GM21528 (cell line): Measurements from ENCODE around the gene MAN1C1.

ENCODE experiments used
- ATAC-seq: cut with Tn5 transposase; IDR thresholded peaks from one replicate; pipeline ENCODE4 v1.9.1; 2021; ENCODE audit warnings: mild to moderate bottlenecking, moderate library complexity; ENCODE audit not compliant: unreplicated experiment, low FRiP score

The MAN1C1 gene

DNA sequence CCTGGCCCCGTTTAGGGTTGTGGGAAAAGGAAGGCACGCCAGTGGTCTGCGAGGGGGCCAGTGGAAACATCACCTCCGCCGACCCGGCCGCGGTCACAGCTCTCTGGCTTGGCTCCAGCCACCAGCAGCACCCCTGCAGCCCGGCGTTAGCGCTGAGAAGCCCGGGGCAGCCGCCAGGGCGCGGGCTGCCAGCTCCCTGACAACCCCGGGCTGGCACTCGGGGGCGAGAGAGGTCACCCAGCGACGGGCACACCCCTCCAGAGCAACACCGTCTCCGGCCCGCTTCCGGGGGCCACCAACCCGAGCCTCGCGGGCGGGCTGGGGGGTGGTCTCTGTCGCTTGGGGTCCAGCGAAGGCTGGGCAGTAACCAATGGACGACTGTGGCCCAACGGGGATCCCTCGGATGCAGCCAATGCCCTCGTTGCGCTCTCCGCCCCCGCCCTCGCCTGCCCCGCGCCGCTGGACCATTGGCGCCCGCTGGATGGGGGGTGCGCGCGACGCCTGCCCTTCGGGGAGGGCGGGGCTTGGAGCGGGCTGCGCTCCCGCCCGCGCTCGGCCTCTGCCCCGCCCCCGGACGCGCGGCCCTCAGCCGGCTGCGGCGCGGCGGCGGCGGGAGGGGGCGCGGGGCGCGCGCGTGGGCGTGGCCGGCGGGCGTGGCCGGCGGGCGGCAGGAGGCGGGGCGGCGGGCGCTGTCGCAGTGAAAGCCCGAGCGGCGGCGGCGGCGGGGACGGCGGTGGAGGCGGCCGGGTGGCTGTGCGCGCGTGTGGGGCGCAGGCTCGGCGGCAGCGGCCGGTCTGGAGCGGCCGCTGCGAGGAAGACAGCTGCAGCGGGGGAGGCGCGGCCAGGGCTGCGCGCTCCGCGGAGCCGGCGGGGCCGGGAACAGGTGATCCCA, at the start of gene MAN1C1:
Gene MAN1C1, plus strand, starts transcription at position 697 of the 892 bp plus-strand sequence. CDS start 1,007 bp downstream, outside the sequence.
- peak; percentile 74 for ATAC-seq

DNA sequence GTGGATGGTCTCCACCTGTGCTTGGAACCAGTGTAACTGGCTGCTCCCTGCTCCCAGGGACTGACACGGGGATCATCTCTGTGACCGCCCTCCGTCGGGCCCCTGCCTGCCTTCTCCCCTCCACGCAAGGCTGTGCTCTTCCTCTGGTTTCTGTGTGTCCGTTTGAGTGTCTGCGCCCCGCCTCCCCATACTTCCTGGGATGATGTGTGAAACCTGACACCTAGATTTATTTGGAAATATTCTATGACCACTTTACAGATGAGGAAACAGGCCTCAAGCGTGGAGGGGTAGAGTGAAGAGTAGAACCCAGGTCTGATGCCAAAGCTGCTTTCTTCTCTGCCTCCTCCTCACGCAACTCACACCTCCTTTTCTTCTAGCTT, 48.9 kb upstream of the MAN1C1 start:
- ATAC-seq = no peak

DNA sequence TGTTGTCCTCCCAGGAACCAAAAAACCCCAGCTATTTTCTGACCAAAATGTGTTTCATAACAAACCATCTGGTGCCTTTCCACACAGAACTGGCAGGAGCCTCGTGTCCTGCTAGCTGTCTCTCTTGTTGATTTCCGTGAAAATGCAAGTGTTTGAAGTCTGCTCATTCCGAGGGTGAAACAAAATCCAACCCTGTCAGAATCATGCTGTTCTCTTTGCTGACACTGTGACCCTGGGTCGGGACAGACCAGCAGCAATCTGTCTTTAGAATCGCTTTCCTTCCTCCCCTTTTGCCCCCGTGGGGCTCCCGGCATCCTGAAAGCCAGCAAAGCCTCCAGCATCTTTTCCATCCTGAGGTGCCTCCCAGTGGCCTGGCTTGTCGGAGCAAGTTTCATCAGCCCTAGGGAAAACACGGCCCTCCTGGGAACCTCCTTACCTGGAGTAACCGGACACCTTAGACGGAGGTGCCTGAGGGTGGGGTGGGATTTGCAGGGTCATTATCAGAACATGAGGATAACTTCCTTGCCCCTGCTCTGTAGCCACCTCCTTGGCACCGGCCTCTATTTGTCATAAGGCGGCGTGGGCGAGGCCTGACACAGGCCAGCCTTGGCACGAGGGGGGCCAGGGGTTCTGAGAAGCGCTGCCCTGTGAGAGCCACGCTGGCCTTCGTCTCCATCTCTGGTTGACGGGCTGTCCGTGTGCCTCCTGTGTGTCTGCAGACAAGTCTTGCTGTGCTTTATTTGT, 48.3 kb upstream of the MAN1C1 start:
- ATAC-seq = no peak

DNA sequence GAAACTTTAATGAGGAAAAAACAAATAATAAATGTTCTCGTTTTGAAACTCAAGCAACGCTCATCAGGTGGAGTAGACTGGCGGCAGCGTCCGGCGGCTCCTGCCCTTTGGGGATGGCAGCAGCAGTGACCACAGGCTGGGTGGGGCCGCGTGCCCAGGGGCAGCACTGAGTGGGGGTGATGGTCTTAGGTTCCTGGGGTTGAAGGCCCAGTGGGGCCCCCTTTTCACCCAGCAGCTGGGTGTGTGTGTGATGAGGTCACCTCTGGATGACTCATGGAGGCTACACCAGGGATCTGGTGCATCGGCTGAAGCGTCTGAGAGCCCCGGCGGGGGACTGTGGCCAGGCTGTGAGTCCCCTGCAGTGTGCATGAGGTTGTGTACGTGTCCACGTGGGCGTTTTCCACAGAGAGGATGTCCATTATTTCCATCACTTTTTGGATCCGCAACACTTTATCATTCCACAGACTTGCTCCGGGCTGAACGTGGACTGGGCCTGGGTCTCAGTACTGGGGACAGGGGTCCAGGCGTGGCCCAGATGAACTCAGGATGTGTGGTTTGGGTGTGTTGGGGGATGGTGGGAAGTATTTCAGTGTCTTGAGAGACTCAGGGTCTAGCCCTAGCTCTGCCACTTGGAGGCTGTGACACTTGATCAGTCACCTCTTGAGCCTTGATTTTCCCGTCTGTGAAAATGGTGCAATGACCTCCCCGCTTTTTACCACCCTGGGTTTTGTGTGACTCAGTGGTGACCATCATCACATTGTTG, 47.6 kb upstream of the MAN1C1 start:
- ATAC-seq = no peak

DNA sequence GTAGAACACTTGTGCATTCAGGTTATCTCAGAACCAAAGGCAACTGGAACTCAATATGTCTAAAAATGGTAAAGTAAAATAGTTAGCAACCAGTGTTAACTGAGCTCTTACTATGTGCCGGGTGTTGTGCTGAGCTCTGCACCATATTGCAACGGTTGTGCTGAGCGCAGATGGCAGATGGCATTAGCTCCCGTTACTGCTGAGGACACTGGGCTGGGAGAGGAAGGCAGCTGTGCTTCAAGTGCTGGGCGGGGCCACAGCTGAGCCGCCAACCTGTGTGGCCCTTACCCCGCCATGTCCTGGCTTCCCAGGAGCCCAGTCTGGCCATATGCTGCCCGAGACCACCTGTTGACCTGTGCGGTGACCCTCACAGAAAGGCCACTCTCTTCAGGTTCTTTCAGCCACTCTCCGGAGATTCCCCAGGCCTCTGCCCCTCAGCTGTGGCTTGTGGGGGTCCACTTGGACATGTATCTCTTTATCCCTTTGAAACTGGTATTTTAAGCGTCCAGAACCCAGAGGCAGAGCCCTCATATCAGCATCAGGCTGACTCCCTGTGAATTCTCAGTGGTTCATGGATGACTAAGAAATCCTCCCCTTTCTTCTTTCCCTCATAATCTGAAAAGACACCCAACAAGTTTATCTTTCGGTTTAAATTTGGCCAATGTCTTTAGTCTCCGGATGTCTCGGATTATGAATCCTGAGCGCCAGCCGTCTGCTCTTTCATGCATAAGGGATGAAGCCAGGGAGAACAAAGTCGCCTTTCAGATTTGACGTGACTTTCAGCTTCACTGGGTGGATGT, 46.8 kb upstream of the MAN1C1 start:
- no peak for ATAC-seq

DNA sequence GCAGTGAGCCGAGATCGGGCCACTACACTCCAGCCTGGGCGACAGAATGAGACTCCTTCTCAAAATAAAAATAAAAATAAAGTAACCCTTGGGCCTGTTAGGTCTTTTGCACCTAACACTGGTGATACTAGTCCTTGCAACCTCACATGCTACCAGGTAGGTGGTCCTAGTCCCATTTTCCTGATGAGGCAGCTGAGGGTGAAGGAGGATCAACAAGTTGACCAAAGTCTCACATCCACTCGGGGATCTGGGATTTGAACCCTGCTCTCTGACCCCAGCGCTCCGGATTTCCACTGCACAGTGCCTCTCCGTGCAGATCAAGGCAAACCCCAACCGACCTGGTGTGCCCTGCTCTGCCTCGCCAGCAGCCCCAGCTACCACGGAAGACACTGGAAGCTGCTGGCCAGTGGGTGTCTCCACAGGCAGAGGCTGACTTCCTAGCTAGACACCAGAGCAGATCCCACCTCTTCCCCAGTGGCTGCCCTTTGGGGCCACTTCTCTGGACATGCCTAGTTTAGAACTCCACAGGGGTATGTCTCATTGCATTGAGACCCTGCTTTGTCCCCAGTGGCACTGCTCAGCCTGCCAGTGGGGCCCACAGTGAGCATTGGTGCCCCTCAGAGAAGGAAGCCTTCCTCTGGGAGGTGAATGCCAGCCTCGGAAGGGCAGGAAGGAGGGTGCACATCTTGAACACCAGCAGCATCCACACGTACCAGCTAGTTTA, 45.6 kb upstream of the MAN1C1 start:
- ATAC-seq = no peak

DNA sequence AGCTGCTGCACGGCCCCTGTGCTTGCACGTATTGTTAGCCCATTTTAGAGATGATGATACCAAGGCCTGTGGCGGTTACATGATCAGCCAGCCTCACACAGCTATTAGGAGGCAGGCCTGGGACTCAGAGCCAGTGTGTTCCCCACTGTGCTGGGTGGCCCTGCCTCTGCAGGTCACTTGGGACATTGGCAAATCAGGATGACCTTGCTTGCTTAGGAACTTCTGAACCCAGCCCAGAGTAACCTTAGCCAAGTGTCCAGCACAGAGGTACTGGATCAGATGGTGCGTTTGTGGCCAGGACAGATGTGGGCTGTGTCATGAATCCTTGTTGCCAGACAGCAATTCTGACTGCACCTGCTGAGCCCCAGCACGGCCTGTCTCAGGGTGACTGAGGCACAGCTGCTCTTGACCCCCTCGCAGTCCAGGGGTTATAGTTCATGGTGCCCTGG, 45.0 kb upstream of the MAN1C1 start:
- ATAC-seq = no peak

DNA sequence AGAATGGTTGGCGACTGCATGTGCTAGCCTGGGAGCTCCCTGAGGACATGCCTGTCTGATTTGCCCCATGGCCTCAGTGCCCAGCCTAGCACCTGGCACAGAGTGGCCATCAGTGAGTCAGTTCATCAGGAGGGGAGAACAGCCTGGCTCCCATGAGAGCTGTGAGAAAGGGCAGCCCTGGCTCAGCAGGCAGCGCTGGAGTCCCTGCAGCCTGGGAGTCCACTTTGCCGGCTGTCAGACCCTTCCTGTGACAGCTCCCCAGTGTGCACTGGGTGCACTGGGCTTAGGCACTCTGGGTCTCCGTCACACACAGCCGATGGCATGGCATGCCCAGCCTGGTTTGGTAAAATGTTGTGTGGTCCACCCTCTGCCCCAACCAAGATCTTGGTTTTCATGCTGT, 44.5 kb upstream of the MAN1C1 start:
- no peak for ATAC-seq

DNA sequence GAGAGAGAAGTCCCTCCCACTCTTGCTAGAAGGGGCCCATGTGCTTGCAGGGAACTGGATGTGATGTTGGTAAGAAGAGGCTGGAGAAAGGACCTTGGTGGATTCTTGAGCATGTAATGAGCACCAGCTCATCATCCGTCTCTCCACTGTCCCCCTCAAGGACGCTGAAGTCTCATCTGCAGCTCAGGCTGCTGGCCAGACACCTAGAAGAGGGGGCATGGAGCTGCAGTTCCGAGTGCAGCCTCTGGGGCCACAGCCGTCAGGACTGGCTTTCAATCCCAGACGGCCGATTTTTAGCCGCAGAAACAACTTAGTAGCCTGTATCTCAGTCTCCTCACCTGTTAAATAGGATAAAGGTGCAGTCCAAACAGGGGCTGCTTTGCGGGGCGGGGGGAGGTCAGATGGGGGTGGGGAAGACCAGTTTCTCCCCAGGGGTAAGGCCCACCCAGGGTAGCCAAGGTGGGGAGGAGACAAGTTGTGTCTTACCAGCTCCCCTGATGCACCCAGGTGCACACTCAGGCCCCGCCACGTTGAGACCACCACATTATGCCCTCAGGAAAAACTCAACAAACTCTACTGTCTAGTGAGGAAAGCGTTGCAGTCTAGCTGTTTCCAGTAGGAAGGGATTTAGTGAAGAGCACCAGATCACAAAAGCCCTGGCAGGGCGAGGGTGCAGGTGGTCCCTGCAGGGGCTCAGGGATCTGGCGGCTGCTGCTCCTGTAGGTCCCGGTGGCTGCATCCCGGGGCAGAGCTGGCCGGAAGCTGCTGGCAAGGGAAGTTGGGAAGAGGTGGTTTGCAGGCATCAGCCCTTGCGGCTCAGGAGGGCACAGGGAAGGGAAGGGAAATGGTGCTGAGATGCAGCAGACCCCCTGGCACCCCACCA, 43.6 kb upstream of the MAN1C1 start:
- ATAC-seq = no peak

DNA sequence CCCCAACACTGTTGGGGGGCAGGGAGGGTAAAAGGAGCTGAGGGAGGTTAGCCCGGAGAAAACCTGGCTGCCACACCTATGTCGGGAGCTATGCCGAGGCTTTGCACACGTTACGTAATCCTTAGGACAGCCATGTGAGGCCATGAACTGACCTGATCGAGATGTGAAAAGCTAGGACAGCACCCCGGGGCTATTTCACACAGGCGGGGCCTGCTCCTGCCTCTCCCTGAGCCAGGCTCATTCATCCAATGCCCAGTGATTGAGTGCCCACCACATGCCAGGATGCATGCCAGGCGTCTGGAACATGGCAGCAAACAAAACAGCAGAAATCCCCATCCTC, 43.0 kb upstream of the MAN1C1 start:
- no peak for ATAC-seq

DNA sequence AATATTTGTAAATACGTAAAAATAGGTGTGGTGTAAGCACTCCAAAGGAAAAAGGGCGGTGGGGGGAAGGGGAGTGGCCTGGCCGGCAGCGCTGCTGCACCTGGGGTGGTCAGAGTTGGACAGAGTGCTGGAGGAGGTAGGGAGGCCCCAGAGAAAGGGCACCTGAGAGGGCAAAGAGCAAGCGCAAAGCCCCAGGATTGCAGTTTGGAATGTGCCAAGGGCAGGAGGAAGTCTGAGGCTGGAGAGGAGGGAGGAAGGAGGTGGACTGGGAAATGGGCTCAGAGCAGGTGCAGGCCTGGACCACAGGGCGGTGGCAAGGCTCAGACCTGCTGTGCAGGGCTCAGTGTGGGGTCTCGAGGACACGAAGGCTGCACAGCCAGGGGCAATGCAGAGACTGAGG, 42.6 kb upstream of the MAN1C1 start:
- no peak for ATAC-seq

DNA sequence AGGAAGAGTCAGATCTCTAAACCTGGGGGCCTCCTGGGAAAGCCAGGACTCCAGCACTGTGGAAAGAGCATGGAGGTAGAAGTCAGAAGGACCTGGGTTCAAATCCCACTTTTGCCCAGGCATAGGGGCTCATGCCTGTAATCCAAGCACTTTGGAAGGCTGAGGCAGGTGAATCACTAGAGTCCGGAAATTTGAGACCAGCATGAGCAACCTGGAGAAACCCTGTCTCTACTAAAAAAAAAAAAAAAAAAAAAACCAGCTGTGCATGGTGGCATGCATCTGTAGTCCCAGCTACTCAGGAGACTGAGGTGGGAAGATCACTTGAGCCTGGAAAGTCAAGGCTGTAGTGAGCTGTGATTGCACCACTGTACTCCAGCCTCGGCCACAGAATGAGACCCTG, 41.4 kb upstream of the MAN1C1 start:
- ATAC-seq = no peak

DNA sequence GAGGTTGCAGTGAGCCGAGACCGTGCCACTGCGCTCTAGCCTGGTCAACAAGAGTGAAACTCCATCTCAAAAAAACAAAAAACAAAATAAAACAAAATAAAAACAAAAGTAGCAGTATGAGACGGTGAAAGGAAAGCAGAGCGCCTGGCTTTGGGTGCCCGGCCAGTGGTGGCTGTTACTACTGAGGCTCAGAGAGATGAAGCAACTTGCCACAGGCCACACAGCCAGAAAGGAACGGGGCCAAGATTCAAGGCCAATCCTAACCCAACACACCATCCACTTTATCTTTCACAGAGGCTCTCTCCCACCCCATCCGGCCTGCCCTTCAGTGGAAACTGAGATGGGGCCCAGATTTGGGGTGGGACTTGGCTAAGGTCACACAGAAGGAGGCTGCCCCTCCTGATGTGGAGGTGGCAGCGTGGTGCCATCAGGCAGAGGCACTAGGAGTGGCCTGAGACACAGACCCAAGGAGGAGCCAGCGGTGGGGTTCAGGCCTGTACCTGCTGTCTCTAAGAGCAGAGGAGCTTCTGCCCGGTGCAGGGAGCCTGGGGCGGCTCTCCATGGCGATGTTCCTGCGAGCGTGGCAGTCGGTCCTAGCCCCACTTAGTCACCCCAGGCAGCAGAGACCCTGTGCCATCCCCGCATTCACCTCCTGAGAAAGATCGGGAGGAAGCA, 40.0 kb upstream of the MAN1C1 start:
- no peak for ATAC-seq

DNA sequence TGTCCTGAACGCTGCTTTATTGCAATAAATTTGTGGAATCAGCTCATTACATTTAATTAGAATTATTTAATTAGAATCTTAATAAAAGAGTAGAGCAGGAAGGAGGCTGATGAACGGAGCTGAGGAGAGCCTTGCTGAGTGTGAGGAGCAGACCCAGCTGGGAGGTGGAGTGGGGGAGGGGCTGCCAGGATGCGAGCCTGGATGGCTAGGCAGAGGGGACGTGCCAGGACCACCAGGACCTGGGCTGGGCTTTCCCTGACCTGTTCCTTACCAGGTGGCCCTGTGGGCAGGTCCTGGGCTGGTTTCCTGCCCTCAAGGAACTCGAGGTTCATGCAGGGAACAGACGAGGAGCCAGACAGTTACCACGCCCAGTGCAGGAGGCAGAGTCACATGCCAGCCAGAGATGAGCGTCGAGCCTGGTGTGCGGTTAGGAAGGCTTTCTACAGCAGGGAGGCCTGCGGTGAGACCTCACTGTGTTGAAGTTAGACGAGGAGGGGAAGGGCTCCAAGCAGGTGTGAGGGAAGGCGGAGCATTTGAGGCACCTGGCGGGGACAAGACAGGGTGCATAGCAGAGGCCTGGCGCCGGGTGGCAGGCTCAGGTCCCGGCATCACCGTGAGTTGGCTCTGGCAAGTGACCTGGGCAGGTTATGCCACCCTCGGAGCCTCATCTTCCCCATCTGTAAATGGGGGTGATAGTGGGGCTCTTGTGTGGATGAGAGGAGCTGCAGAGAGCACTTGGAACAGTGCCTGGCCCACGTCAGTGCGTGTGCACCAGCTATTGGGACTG, 39.3 kb upstream of the MAN1C1 start:
- ATAC-seq = no peak

DNA sequence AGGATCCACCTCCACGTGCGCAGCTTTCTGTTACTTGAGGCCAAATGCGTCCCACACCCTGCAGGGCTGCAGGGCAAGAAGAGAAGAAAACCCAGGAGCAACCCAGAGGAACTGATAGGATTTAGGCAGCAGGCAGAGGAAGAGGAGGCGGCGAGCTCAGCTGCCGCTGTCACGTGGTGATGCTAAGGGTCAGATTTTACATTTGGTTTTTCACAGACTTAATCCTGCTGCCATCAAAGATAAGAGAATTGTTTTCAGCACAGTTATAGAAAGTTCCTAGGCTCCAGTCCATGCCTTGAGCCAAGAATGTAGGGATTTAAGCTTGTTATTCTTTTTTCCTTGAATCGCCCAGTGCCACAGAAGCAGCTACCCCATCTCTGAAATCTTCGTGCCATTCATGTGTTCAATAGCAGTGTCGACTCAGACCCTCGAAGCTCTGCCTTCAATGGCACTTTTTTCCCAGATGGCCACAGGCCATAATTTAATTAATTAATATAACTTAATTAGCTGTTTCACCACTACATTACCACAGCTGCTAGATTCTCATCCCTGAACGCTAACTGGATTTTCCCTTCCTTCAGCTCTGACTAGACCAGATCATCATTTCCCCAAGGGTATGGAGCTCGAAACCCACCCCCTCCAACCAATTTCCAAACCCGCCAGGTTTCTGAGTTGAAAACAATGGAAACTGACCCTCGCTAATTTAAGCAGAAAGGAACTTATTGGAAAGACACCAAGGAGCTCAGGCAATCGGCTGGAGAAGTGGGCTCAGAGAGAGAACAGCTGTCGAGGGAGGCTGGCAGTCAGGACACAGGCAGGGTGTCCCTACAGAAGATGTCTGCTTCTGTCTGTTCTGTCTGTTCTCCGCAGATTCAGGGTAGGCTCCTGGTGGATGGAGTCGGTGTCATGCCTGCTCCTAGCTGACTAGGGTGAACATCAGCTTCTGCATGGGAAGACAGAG, 37.0 kb upstream of the MAN1C1 start:
- no peak for ATAC-seq

DNA sequence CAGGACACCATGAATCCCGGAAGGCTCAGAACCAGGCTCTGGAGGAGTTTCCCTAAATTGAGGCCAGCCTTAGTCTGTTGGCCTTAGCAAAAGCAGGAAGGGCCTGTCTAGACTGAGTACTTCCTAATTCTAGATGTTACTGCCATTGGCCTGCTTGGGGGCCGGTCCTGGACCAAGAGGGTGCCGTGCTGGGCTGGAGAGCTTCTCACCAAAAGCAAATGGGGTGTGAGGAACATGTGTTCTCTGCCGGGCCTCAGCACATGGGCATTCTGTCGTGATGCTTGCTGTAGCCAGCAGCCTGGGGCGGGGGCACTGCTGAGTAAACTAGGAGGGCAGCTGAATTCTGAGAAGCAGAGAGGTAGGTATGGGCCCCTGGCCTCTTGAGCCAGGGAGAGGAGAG, 35.7 kb upstream of the MAN1C1 start:
- ATAC-seq = no peak
